ENCODE results near the gene PSTK. TPM values are rescaled to one million over a fixed set of nuclear protein-coding genes. Genes with fewer than 3 reads are reported as not detected.
A peak's percentile ranks its signal among the peaks of the same experiment; 100 is the strongest.

Gene PSTK
- total and polyA plus RNA-seq, 2 of the 13 experiments (the other 11 are each of a cell fraction or from before 2014, with no cell fraction given), result 8.2 to 9.3 TPM

- TF ChIP-seq HNF4G (IDR thresholded peaks at IDR 0.05; ENCODE audit: borderline replicate concordance, low read depth, low read length), result peak; percentile 73
- peak; percentile 41; the same call in 1 of the 2 replicates for TF ChIP-seq HNF4G (CRISPR knock-in tag; IDR thresholded peaks at IDR 0.05; ENCODE audit: borderline replicate concordance, low read depth)
- no peak for TF ChIP-seq SIN3B (IDR thresholded peaks at IDR 0.05; ENCODE audit: low read length)
- no peak; the same call in 1 of the 2 replicates for TF ChIP-seq MEIS2 (CRISPR knock-in tag; IDR thresholded peaks at IDR 0.05)
- no peak for TF ChIP-seq ZNF326 (CRISPR knock-in tag; IDR thresholded peaks at IDR 0.05; ENCODE audit: borderline replicate concordance)
- TF ChIP-seq ZNF598 (CRISPR knock-in tag; IDR thresholded peaks at IDR 0.05; ENCODE audit: borderline replicate concordance), result no peak
- no peak for TF ChIP-seq PBX3 (CRISPR knock-in tag; IDR thresholded peaks at IDR 0.05; ENCODE audit: borderline replicate concordance)
- TF ChIP-seq GPBP1L1 (CRISPR knock-in tag; IDR thresholded peaks at IDR 0.05), result no peak
- peak; percentile 58; the same call in 1 of the 2 replicates for TF ChIP-seq ISL2 (CRISPR knock-in tag; IDR thresholded peaks at IDR 0.05)
- TF ChIP-seq RAD21 (CRISPR knock-in tag; IDR thresholded peaks at IDR 0.05), result no peak
- TF ChIP-seq GATAD1 (CRISPR knock-in tag; IDR thresholded peaks at IDR 0.05), result no peak
- peak; percentile 52 for TF ChIP-seq BCL6 (CRISPR knock-in tag; IDR thresholded peaks at IDR 0.05)
- no peak for TF ChIP-seq SMARCC2 (IDR thresholded peaks at IDR 0.05)
- peak; percentile 81 for TF ChIP-seq HOXA3 (CRISPR knock-in tag; IDR thresholded peaks at IDR 0.05)
- TF ChIP-seq MED8 (CRISPR knock-in tag; IDR thresholded peaks at IDR 0.05; ENCODE audit: insufficient replicate concordance), result no peak
- TF ChIP-seq E2F1 (CRISPR knock-in tag; IDR thresholded peaks at IDR 0.05), result no peak
- TF ChIP-seq SOX6 (IDR thresholded peaks at IDR 0.05), result no peak
- peak; percentile 73; the same call in 1 of the 2 replicates for TF ChIP-seq SOX6 (CRISPR knock-in tag; IDR thresholded peaks at IDR 0.05)
- TF ChIP-seq KLF12 (CRISPR knock-in tag; IDR thresholded peaks at IDR 0.05; ENCODE audit: borderline replicate concordance), result no peak
- TF ChIP-seq SOX5 (CRISPR knock-in tag; IDR thresholded peaks at IDR 0.05; ENCODE audit: borderline replicate concordance), result no peak; the same call in 1 of the 2 replicates
- TF ChIP-seq ZNF749 (CRISPR knock-in tag; IDR thresholded peaks at IDR 0.05; ENCODE audit: borderline replicate concordance), result no peak
- TF ChIP-seq ZFP91 (CRISPR knock-in tag; IDR thresholded peaks at IDR 0.05; ENCODE audit: borderline replicate concordance), result peak; percentile 35; the same call in 1 of the 2 replicates
- no peak for TF ChIP-seq ZNF761 (CRISPR knock-in tag; conservative IDR thresholded peaks at IDR 0.05)
- no peak for TF ChIP-seq NKX3-1 (CRISPR knock-in tag; IDR thresholded peaks at IDR 0.05)
- TF ChIP-seq EED (CRISPR knock-in tag; IDR thresholded peaks at IDR 0.05), result no peak
- no peak for TF ChIP-seq ETS1 (CRISPR knock-in tag; IDR thresholded peaks at IDR 0.05)
Measured at GRCh38 chr10:123035467-123036086, 55.4 kb downstream of the PSTK start (continued).
